Lower leg skin (tissue), 3 donors: ENCODE measurements around the gene LAIR2.

Experiments
- CTCF ChIP-seq, 3 donors: fragments of 450-650 bp; IDR thresholded peaks; one replicate each; pipeline ENCODE4 v1.5.1; 2016; ENCODE audit warnings: antibody characterized with exemption in 3 of 3, mild to moderate bottlenecking in 3 of 3, moderate library complexity in 2 of 3
- POLR2A ChIP-seq, 2 donors: fragments of 450-650 bp; IDR thresholded peaks; one replicate each; pipeline ENCODE4 v1.6.1; 2016 to 2017; ENCODE audit warnings: antibody characterized with exemption in 2 of 2, mild to moderate bottlenecking in 1 of 2, moderate library complexity in 1 of 2

- TF ChIP-seq POLR2A (IDR thresholded peaks at IDR 0.05), result no peak
- TF ChIP-seq CTCF (IDR thresholded peaks at IDR 0.05), result no peak
These were observed 13.3 kb upstream of the LAIR2 start for GRCh38 chr19:54489341-54489740.
